Pons (tissue), 1 donor: Measurements from ENCODE around the gene GRM7.
A peak's percentile ranks its signal among the peaks of the same experiment; 100 is the strongest.

Source experiments
- DNase-seq: peaks from one replicate; pipeline ENCODE4 v3.0.0-alpha.2; 2016; ENCODE audit warnings: low spot score

GRM7 gene

DNA sequence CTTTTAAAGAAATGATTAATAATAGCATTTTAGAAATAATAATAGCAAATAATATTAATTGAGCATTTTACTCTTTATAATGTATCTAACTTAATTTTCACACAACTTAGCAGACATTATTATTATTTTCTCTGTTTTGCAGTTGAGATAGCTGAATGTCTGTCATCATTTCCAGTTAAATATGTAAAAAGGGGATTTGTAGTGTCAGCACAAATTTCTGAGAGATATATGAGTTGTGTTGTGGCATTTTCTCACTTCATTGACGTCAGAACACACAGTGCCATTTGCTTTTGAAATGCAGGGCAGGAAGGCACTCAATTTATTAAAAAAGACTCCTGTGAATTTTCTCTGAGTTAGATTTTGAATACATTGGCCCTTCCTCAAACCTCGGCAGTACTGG, 111.0 kb downstream of the GRM7 start:
- DNase-seq = no peak

- no peak for DNase-seq
Observed at GRCh38 chr3:6985848-6986247, 124.9 kb downstream of the GRM7 start.

DNA sequence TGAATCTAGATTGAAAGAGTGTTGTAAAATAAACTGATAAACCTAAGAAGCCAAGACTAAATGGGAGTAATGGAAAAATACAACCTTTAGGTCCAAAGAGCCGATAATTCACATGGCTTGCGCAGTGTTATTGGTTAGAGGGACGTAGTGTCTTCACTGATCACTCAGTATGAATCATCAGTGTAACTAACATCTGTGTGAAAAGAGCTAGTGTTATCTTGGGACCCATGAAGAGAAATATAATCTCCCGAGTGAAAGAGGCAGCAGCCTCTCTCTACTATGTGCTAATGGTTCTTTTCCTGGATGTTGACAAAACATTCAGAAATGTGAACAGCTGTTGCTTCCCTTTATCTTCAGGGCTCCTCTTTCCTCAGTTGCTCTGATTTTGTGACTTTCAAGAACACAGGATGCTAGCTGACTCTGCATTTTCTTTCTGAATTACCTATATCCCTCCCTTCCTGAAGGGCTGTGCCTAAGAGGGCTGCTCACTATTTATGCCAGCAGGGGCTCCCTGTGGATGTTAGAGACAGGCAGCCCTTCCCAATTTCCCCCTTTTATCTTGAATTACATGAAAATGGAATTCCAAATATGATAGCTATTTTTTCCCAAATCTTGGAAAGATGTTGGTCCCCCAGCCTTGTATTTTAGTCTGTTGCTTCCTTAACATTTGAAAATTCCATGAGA, 128.8 kb downstream of the GRM7 start:
- no peak for DNase-seq

DNA sequence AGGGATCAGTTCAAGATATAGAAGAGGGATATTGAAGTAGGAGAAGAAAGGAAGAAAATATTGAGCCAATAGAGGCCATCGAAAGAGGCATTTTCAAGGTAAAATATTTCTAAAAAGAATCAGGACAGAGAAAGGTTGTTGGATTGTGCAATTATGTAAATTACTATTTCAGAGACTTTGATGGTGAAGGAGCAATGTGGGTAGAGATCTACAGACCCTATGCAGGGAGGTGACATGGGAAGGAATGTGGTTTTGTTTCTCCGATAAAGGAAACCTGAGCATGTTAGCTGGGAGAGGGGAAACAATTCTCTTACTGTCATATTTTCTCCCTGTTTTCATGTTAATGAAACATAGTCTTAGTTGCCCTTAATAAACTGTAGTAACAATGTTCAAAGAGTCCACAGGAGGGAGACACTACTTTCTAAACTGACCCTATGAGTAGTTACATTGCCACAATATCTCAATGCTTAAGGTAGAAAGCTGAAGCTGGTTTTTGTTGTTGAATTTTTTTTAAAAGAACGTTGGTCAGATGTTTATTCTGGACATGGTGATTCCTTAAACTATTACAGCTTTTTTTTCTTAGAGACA, 133.3 kb downstream of the GRM7 start:
- DNase-seq = no peak

DNA sequence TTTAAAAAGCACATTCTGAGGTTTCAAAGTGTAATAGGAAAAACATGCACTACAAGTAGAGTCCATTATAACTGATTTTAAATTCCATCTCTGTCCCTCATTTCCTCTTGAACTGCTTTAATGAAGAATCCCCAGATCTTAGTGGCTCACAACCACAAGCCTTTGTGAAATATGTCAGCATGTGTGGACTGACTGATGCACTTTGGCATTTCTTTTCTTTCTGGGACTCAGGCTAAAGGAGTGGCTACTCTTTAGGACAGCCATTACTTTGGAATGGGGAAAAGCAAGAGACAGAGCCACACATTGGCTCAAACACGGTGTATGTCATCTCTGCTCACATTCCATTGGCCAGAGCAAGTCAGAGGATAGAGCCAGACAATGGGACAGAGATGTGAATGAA, 139.6 kb downstream of the GRM7 start:
- DNase-seq = no peak

- DNase-seq = no peak
Observed at GRCh38 chr3:7001370-7001769, 140.5 kb downstream of the GRM7 start.

GRCh38 chr3:7015683-7016440, 154.9 kb downstream of the GRM7 start:
- no peak for DNase-seq

DNA sequence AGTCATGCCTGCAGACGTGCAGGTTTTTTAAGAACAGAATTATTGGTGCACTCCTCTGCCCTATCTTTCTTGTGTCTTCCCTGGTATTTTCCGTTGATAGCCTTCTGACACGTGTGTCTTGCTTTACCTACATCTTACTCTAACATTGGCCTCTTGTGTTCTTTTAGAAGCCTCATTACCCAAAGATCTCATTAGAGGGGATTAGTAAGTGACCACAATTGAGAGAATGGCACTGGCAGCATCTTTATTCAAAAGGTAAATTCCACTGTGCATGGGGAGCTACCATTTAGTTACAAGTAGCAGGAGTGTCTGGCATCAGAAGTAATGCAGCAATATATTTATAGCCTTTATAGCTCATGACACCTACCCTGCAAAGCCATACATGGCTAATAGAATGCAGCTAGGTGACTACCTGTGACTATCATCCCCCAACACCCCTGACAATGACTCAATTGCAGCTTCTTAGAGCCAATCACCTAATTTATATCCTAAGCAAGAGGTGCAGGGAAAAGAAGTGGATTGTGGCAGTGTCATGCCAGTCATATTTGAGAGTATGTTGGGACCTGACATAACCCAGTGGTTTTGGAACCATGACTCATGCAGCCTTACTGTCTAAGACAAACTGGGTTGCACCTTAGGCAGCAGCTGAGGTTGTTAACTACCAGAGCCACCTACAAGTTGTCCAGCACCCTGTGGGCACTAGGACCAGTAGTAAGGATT, 164.8 kb downstream of the GRM7 start:
- no peak for DNase-seq

DNA sequence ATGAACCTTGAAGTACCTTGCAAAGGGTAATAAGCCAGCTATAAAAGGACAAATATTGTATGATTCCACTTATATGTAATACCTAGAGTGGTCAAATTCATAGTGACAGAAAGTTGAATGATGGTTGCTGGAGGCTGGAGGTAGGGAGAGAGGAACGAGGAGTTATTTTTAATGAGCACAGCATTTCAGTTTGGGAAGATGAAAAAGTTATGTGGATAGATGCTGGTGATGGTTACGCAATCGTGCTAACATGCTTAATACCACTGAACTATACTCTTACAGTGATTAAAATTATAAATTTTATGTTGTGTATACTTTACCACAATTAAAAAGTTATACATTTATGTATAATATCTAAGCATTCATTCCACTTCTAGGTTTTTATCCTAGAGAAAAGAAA, 168.6 kb downstream of the GRM7 start:
- no peak for DNase-seq

GRCh38 chr3:7038394-7038793, 177.5 kb downstream of the GRM7 start:
- no peak for DNase-seq

DNA sequence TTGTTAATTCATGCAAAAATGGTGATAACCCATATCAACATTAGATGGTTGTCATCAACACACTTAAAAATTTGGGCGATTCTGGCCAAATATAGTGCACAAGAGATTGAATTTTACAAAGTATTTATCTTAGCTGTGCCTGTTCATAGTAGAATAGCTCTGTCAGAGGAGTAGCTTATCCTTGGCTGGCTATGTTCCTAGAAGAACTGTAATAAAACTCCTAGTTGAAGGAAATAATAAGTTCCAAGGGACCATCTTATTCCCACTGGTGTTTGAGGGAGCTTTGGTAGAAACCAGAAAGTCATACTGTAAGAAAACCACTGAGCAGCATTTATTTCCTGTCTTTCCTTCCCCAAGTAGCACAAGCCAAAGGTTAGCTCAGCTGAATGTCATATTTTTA, 201.8 kb downstream of the GRM7 start:
- DNase-seq = no peak

- DNase-seq = no peak
Observed at GRCh38 chr3:7070461-7070860, 209.5 kb downstream of the GRM7 start.

- no peak for DNase-seq
Observed at GRCh38 chr3:7074217-7074616, 213.3 kb downstream of the GRM7 start.

- no peak for DNase-seq
Observed at GRCh38 chr3:7075117-7075516, 214.2 kb downstream of the GRM7 start.

- no peak for DNase-seq
Observed at GRCh38 chr3:7075901-7076300, 215.0 kb downstream of the GRM7 start.

DNA sequence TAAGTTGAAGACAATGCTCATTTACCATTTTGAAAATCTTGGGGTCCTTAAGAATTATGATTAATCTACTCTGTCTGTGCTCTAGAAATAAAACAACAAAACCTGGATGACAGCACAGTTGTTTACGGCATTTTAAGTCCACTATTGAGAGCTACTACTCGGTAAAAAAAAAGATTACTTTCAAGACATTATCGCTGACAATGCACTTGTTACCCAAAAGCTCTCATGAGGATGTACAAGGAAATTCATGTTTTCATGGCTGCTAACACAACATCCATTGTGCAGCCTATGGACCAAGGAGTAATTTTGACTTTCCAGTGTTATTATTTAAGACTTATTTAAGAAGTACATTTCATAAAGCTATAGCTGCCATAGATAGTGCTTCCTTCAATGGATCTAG, 221.3 kb downstream of the GRM7 start:
- DNase-seq = no peak

GRCh38 chr3:7086417-7086816, 225.5 kb downstream of the GRM7 start:
- no peak for DNase-seq

- no peak for DNase-seq
Observed at GRCh38 chr3:7095116-7095515, 234.2 kb downstream of the GRM7 start.

GRCh38 chr3:7100136-7100535, 239.2 kb downstream of the GRM7 start:
- DNase-seq = no peak

DNA sequence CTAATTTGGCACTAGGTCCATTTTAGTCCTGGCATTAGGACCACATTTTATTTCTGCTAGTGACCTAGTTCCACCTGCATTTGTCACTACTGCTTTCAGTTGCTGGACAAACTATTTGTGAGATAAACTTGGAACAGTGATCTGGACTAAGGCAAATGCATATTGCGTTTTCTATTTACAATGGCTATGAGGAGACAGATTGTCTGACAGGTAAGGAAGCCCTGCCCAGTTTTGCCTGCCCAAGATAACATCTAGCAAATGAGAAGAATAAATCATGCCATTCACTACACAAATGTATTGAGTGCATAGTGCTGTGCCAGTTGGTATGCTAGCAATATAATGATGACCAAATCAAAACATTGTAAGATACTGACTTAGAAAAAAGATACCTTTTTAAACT, 245.7 kb downstream of the GRM7 start:
- no peak for DNase-seq

GRCh38 chr3:7112523-7113056, 251.7 kb downstream of the GRM7 start:
- no peak for DNase-seq

DNA sequence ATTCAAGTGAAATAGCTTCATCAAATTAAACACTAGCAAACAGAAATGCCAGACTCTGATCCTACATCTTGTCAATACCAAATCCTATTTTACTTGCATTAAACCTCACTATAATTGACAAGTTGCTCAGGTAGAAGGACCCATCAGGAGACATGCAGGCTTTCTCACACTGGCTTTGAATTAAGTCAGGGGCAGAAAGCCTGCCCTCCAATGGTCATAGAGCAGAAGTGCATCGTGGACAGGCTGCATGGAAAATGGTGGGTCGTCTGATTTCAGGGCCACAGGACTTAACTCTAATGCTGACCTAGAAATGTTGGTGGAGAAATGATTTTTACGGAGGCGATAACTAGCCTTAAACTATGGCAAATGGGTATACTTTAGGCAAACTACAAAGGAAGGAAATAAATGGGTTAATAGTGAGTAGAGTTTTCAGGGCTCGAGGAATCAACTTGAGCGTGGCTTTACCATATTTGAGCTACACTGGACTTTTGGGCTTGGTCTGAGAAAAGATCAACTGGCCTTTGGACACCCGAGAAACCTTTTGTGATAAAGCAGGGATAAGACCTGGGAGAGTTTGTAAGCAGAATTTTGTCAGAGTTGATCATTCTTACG, 283.9 kb downstream of the GRM7 start:
- DNase-seq = peak; percentile 28
